Activated T-cell treated with anti-CD3 and anti-CD28 coated beads, Interleukin-2, amount 50 U/mL, for 4 hours (primary cell): ENCODE measurements around the gene PIK3C2G. TPM values are rescaled to one million over a fixed set of nuclear protein-coding genes. Genes with fewer than 3 reads are reported as not detected.

ENCODE experiments used
- ATAC-seq, 2 donors: fragments of 200-7000 bp; cut with Tn5 transposase; one replicate each; pipeline ENCODE4 v1.10.0; 2021
- DNase-seq: peaks from one replicate; pipeline ENCODE4 v3.0.0-alpha.2; 2020
- H3K27me3 Mint-ChIP-seq: one replicate; pipeline ENCODE4 v1.8.0; 2021; ENCODE audit warnings: low read depth, mixed read lengths
- H3K36me3 Mint-ChIP-seq: one replicate; pipeline ENCODE4 v1.8.0; 2022; ENCODE audit warnings: mixed read lengths; ENCODE audit not compliant: insufficient read depth
- H3K4me1 Mint-ChIP-seq: one replicate; pipeline ENCODE4 v1.8.0; 2021; ENCODE audit warnings: low read depth, mixed read lengths
- H3K4me3 Mint-ChIP-seq: one replicate; pipeline ENCODE4 v1.8.0; 2021; ENCODE audit warnings: mild to moderate bottlenecking, moderate library complexity, mixed read lengths
- H3K9me3 Mint-ChIP-seq: one replicate; pipeline ENCODE4 v1.8.0; 2021; ENCODE audit warnings: mixed read lengths
- total RNA-seq, 3 donors: library from RNA; stranded (reverse); gene quantifications; one replicate each; pipeline ENCODE4 v1.2.1, GENCODE V29; 2021

Gene PIK3C2G
- total RNA-seq, 3 donors from 2014 or later: not detected

- Mint-ChIP-seq H3K36me3 (no peaks in the 10 kb centered on the region), H3K9me3 (peaks cover 22% of the 10 kb centered on the region), H3K4me3 (no peak overlapping the region), H3K4me1 (no peaks in the 10 kb centered on the region), H3K27me3 (no peaks in the 10 kb centered on the region)
- DNase-seq (no peak), ATAC-seq (no peak)
Measured at GRCh38 chr12:18391151-18391550, 129.8 kb downstream of the PIK3C2G start.

GRCh38 chr12:18394742-18395141, 133.4 kb downstream of the PIK3C2G start:
- no peak for ATAC-seq
- DNase-seq: no peak
- Mint-ChIP-seq H3K36me3 (no peaks in the 10 kb centered on the region), H3K9me3 (peaks cover 10% of the 10 kb centered on the region), H3K27me3 (no peaks in the 10 kb centered on the region), H3K4me3 (no peak overlapping the region), H3K4me1 (no peaks in the 10 kb centered on the region)

GRCh38 chr12:18400186-18400585, 138.9 kb downstream of the PIK3C2G start:
- peaks cover 11% of the 10 kb centered on the region for H3K9me3 Mint-ChIP-seq
- ATAC-seq (no peak), DNase-seq (no peak)
- H3K27me3 Mint-ChIP-seq: no peaks in the 10 kb centered on the region
- no peak overlapping the region for H3K4me3 Mint-ChIP-seq
- no peaks in the 10 kb centered on the region for H3K4me1 Mint-ChIP-seq
- H3K36me3 Mint-ChIP-seq: no peaks in the 10 kb centered on the region

GRCh38 chr12:18402872-18403611, 141.7 kb downstream of the PIK3C2G start:
- ATAC-seq (no peak), DNase-seq (no peak)
- peaks cover 17% of the 10 kb centered on the region for H3K9me3 Mint-ChIP-seq
- no peaks in the 10 kb centered on the region for H3K36me3 Mint-ChIP-seq
- no peaks in the 10 kb centered on the region for H3K27me3 Mint-ChIP-seq
- no peak overlapping the region for H3K4me3 Mint-ChIP-seq
- H3K4me1 Mint-ChIP-seq: no peaks in the 10 kb centered on the region

DNA sequence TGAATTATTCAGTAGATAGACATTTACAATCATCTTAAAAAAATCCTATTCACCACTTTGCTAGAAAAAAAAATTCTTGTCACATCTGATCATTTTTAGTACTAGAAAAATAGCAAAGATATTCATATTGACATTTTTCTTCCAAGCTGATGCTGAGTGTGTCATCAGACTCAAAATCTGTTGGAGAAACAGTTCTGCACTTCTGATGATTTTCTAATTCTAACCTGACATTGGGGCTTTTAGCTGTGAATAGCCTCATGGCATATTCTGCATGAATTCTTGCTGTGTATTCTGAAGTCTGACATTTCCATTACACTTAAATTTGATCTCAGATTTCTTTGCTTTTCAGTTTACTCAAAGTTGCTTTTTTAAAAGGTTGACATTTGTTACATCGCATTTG, 150.1 kb downstream of the PIK3C2G start:
- ATAC-seq (no peak), DNase-seq (no peak)
- peaks cover 13% of the 10 kb centered on the region for H3K9me3 Mint-ChIP-seq
- H3K36me3 Mint-ChIP-seq: no peaks in the 10 kb centered on the region
- no peaks in the 10 kb centered on the region for H3K27me3 Mint-ChIP-seq
- H3K4me3 Mint-ChIP-seq: no peak overlapping the region
- H3K4me1 Mint-ChIP-seq: no peaks in the 10 kb centered on the region

DNA sequence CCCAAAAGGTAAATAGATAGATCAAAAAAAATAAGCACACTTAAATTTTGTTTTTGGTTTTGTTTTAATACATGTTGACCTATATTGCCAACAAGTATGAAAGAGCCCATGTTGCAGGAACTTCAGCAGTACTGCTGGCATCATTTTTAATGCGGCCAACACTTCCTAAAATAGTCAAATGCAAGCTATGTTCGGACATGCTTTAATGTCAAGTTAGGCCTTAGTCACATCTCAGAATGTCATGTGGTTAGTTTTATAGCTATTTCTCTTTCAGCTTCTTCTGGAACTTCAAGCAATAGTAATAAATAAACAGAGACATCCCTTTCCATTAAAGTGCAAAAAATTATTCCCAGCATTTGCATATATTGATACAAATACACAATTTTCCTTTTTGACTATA, 153.4 kb downstream of the PIK3C2G start:
- no peaks in the 10 kb centered on the region for H3K4me1 Mint-ChIP-seq
- DNase-seq (no peak), ATAC-seq (no peak)
- no peaks in the 10 kb centered on the region for H3K36me3 Mint-ChIP-seq
- no peaks in the 10 kb centered on the region for H3K27me3 Mint-ChIP-seq
- no peak overlapping the region for H3K4me3 Mint-ChIP-seq
- peaks cover 10% of the 10 kb centered on the region for H3K9me3 Mint-ChIP-seq

GRCh38 chr12:18415227-18415626, 153.9 kb downstream of the PIK3C2G start:
- no peak for ATAC-seq
- Mint-ChIP-seq H3K36me3 (no peaks in the 10 kb centered on the region), H3K4me1 (no peaks in the 10 kb centered on the region), H3K9me3 (peaks cover 9% of the 10 kb centered on the region), H3K4me3 (no peak overlapping the region), H3K27me3 (no peaks in the 10 kb centered on the region)
- DNase-seq: no peak

DNA sequence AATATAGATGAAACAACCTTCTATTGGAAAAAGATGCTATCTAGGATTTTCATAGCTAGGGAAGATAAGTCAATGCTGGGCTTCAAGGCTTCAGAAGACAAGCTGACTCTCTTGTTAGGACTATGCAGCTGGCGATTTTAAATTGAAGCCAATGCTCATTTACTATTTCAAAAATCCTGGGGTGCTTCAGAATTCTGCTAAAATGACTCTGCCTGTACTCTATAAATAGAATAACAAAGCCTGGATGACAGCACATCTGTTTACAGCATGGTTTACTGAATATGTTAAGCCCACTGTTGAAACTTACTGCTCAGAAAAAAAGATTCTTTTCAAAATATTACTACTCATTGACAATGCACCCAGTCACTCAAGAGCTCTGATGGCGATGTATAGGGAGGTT, 155.1 kb downstream of the PIK3C2G start:
- DNase-seq (no peak), ATAC-seq (no peak)
- peaks cover 9% of the 10 kb centered on the region for H3K9me3 Mint-ChIP-seq
- no peak overlapping the region for H3K4me3 Mint-ChIP-seq
- no peaks in the 10 kb centered on the region for H3K4me1 Mint-ChIP-seq
- no peaks in the 10 kb centered on the region for H3K27me3 Mint-ChIP-seq
- no peaks in the 10 kb centered on the region for H3K36me3 Mint-ChIP-seq

- Mint-ChIP-seq H3K36me3 (no peaks in the 10 kb centered on the region), H3K4me3 (no peak overlapping the region), H3K4me1 (no peaks in the 10 kb centered on the region), H3K9me3 (peaks cover 3% of the 10 kb centered on the region), H3K27me3 (no peaks in the 10 kb centered on the region)
- ATAC-seq (no peak), DNase-seq (no peak)
Measured at GRCh38 chr12:18419311-18419710, 158.0 kb downstream of the PIK3C2G start.

DNA sequence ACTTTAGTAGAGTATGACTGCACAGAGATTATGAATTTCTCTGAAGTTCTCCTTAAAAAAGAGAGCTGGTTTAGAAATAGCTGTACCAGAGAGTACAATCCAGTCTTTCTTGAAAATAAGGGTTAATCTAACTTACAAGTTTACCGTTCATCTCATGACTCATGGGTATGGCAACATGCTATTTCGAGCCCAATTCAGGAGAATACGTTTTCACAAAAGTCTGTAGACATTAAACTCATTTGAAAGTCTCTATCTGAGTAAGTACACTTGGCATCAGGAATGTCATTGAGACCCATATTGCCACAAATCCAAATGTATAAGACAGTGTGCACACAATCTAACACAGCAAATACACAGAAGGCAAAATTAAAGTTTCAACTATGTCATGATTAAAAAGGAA, 160.5 kb downstream of the PIK3C2G start:
- ATAC-seq (no peak), DNase-seq (no peak)
- peaks cover 4% of the 10 kb centered on the region for H3K9me3 Mint-ChIP-seq
- H3K4me3 Mint-ChIP-seq: no peak overlapping the region
- no peaks in the 10 kb centered on the region for H3K4me1 Mint-ChIP-seq
- H3K36me3 Mint-ChIP-seq: no peaks in the 10 kb centered on the region
- no peaks in the 10 kb centered on the region for H3K27me3 Mint-ChIP-seq

GRCh38 chr12:18422871-18423270, 161.6 kb downstream of the PIK3C2G start:
- no peaks in the 10 kb centered on the region for H3K27me3 Mint-ChIP-seq
- no peaks in the 10 kb centered on the region for H3K36me3 Mint-ChIP-seq
- H3K9me3 Mint-ChIP-seq: peaks cover 3% of the 10 kb centered on the region
- DNase-seq: no peak
- H3K4me1 Mint-ChIP-seq: no peaks in the 10 kb centered on the region
- ATAC-seq: no peak
- no peak overlapping the region for H3K4me3 Mint-ChIP-seq

- ATAC-seq (no peak), DNase-seq (no peak)
- Mint-ChIP-seq H3K27me3 (no peaks in the 10 kb centered on the region), H3K4me3 (no peak overlapping the region), H3K36me3 (no peaks in the 10 kb centered on the region), H3K9me3 (peaks cover 3% of the 10 kb centered on the region), H3K4me1 (no peaks in the 10 kb centered on the region)
Measured at GRCh38 chr12:18424857-18425256, 163.5 kb downstream of the PIK3C2G start.

DNA sequence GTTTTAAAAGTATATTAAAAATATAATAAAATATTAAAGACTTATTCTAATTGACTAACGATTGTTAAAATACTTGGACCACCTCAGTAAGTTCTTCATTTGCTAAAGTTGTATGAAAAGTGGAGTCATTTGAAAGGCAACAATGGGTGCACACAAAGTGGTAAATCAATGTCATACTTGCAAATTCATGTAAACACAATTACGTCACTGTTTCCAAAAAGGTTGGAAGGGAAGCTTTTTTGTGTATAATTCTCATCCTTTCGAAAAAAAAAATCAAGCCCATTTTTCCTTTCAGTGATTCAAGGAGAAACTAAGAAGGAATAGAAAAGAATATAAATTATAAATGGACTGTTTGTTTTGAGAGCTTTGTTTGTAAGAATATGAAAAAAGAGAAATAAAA, 166.2 kb downstream of the PIK3C2G start:
- Mint-ChIP-seq H3K9me3 (peaks cover 6% of the 10 kb centered on the region), H3K4me1 (no peaks in the 10 kb centered on the region), H3K36me3 (no peaks in the 10 kb centered on the region), H3K4me3 (no peak overlapping the region), H3K27me3 (no peaks in the 10 kb centered on the region)
- DNase-seq: no peak
- ATAC-seq: no peak

- DNase-seq (no peak), ATAC-seq (no peak)
- no peaks in the 10 kb centered on the region for H3K27me3 Mint-ChIP-seq
- H3K4me3 Mint-ChIP-seq: no peak overlapping the region
- H3K36me3 Mint-ChIP-seq: no peaks in the 10 kb centered on the region
- no peaks in the 10 kb centered on the region for H3K4me1 Mint-ChIP-seq
- H3K9me3 Mint-ChIP-seq: peaks cover 6% of the 10 kb centered on the region
Measured at GRCh38 chr12:18428416-18428815, 167.1 kb downstream of the PIK3C2G start.

GRCh38 chr12:18429366-18429765, 168.0 kb downstream of the PIK3C2G start:
- Mint-ChIP-seq H3K4me1 (no peaks in the 10 kb centered on the region), H3K27me3 (no peaks in the 10 kb centered on the region), H3K9me3 (peaks cover 6% of the 10 kb centered on the region), H3K36me3 (no peaks in the 10 kb centered on the region), H3K4me3 (no peak overlapping the region)
- DNase-seq (no peak), ATAC-seq (no peak)
